GM12801 (cell line): ENCODE data around the gene FRMPD1.

Experiments used
- TF ChIP-seq, protein P1 (sequence below): IDR thresholded peaks from one replicate; pipeline ENCODE4 v1.5.1; 2011; ENCODE audit warnings: control low read depth; ENCODE audit not compliant: insufficient read length; ENCODE audit errors: extremely low read depth

The FRMPD1 gene

DNA sequence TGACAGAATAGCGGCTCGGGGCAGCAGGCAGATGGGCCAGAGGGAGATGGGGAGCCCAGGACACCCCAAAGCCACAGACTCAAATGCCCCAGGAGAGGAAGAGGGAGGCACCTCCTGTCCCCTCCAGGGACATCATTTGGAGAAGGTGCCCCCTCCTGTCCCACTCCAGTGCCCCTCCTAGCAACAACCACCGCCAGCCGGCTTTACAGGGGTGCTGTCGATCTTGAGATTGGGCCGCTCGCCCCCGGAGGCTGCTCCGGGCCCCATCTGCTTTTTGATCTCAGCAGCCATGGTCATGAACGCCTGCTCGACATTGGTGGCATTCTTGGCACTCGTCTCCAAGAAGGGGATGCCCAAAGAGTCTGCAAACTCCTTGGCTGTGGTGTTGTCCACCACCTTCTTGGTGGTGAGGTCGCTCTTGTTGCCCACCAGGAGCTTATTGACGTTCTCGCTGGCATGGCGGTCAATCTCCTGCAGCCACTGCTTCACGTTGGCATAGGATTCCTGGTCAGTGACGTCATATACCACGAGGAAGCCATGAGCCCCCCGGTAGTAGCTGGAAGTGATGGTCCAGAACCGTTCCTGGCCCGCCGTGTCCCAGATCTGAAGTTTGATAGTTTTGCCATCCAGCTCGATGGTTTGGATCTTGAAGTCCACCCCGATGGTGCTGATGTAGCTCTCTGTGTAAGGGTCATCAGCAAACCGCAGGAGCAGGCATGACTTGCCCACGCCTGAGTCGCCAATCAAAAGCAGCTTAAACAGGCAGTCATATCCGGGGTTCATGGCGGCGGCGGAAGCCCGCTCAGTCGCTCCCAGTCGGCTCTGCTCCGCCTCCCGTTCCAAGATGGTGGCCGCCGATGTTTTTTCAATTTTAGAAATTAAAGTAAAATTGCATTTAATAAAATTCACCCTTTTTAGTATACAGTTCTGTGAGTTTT lies 14.0 kb upstream of the FRMPD1 start:
- TF ChIP-seq, protein P1, sequence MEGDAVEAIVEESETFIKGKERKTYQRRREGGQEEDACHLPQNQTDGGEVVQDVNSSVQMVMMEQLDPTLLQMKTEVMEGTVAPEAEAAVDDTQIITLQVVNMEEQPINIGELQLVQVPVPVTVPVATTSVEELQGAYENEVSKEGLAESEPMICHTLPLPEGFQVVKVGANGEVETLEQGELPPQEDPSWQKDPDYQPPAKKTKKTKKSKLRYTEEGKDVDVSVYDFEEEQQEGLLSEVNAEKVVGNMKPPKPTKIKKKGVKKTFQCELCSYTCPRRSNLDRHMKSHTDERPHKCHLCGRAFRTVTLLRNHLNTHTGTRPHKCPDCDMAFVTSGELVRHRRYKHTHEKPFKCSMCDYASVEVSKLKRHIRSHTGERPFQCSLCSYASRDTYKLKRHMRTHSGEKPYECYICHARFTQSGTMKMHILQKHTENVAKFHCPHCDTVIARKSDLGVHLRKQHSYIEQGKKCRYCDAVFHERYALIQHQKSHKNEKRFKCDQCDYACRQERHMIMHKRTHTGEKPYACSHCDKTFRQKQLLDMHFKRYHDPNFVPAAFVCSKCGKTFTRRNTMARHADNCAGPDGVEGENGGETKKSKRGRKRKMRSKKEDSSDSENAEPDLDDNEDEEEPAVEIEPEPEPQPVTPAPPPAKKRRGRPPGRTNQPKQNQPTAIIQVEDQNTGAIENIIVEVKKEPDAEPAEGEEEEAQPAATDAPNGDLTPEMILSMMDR, result no peak

DNA sequence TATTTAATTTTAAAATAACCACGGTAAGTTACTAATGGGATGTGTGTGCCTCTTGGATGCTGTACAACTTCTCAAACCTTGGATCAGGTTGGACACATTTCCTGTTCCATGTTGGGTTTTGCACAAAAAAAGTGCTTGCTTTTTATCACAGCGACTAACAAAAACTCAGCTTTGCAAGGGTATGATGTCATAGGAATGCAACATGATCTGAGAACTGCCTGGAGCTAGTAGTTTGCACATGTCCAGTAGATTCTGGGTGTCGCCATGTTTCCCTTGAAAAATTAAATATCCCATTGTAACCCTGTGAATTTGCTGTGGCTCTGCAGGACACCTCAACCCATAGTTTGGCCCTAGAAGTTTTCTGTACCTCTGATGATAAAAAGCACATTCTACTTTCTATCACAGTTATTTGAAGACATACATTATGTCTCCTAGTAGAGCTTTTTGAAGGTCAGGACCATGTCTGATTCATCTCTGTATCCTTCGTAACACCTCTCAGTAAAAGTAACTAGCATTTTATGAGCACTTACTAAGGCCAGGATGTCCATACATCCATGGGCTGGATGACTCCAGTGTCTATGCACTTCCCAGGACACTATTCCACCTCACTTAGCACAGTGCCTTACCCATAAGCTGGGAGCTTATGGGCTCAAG lies 11.5 kb upstream of the FRMPD1 start:
- TF ChIP-seq, protein P1, result no peak

DNA sequence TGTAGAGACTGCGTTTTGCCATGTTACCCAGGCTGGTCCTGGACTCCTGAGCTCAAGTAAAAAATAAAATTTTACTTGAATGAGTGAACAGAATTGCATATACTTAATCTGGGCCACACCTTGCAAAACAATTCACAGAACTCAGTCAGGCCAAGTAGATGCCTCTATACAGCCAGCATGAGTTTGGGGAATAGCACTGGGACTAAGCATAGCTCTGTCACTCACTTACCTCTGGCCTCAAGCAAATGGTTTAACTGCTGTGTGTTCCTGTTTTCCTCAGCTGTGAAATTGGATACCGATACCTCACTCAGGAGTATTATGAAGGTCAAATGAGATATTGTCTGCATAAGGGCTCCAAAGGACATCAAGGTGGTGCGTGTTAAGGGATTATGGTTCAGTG lies 10.9 kb upstream of the FRMPD1 start:
- TF ChIP-seq, protein P1, result no peak

DNA sequence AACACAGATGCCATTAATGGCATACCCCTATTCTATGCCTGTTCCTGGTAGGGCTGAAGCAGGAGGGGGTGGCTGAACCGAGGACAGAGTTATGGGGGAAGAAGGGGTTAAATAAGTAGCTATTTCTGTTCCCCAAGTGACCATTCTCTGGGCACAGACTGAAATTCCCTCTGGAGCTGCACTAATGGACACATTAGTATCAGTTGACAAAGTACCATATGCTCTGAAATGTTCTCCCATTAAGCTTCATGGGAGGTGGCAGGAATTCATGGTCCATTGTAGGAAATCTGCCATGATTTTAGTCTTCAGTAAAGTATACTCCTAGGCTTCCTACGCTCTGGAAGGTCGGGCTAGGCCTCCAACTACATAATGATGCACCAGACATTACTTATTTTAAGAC lies 10.5 kb upstream of the FRMPD1 start:
- TF ChIP-seq, protein P1, result no peak

DNA sequence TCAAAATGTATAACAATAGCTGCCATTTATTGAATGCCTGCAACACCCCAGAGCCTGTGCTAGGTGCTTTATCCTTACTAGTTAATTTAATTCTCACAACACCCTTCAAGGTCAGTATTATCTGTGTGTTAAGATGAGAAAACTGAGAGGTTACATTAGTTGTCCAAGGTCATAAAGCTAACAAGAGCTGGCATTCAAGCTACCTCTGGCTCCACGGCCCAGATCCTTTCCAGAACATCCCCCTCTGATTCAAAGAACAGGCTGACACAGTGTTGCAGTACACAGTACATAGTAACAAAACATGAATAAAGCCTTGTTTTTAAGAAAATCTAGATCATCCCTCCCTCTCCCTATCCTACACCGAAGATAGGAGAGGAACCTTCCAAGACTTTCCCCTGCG lies 9.4 kb upstream of the FRMPD1 start:
- TF ChIP-seq, protein P1, result no peak

DNA sequence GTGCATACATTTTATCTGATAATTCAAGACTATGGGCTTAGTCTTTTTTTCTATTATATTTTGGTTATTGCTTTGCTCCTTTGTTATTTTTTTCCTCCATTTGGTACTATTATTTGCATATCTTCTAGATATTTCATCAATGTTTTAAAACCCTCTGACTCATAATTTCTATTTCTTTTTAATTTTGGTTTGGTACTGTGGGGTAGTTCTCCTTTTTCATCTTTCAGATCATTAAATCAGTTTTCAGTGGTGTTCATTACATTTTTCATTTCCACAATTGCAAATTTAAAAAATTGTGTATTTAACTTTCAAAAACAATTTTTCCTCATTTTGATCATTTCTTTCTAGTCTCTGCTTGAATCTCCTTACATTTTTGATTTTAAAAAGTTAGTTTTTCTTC lies 7.5 kb upstream of the FRMPD1 start:
- TF ChIP-seq, protein P1, result no peak

DNA sequence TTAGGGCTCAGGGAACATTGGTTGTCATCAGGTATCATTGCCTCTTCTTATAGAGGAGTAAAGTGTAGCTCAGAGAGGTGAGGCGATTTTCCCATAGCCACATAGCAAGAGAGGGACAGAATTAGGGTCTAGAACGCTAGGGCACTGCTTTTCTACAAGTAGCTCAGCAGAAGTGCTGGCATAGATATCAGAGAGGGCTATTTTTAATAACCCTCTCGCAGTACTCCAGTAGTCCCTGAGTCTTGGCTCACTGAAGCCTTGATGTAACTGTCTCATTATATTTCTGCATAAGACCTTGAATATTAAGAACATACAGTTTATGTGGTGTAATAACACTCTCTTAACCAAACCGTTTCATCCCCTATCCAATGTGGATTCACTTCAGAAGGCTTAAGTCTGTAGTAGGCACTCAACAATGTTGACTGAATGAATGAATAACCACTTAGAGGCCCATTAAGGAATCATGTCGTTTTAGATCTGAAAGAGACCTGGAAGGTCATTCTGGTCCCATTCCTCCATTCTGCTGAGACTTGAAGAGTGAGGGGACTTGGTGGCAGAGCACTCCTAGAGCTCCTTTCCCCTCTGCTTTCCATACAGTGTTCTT lies 4.7 kb upstream of the FRMPD1 start:
- TF ChIP-seq, protein P1, result no peak
